H1 (cell line): ENCODE data around the gene EXD3. TPM values are rescaled to one million over a fixed set of nuclear protein-coding genes. Genes with fewer than 3 reads are reported as not detected.

Source experiments
- CHD1 ChIP-seq: IDR thresholded peaks from 2 replicates; pipeline ENCODE4 v1.6.1; 2012; ENCODE audit warnings: low read depth, low read length, improper control_type of control experiment
- CHD7 ChIP-seq: fragments of 300-600 bp; sonication (generic); IDR thresholded peaks from 2 replicates; pipeline ENCODE4 v1.7.1; 2012; ENCODE audit warnings: low read length, moderate library complexity, mild to moderate bottlenecking, inconsistent platforms; ENCODE audit not compliant: insufficient replicate concordance
- RNF2 ChIP-seq: fragments of 200-900, 300-1000 bp; sonication (generic); IDR thresholded peaks from 2 replicates; pipeline ENCODE4 v1.7.1; 2016; ENCODE audit warnings: borderline replicate concordance, low read depth, mild to moderate bottlenecking, antibody characterized with exemption, low read length; ENCODE audit not compliant: poor library complexity, severe bottlenecking; ENCODE audit errors: missing control alignments
- SIX5 ChIP-seq: IDR thresholded peaks from 2 replicates; pipeline ENCODE4 v1.6.1; 2011; ENCODE audit warnings: mild to moderate bottlenecking, low read depth, low read length
- polyA plus RNA-seq, 7 experiments: library from polyadenylated mRNA; depleted of rRNA in 3 of 7; stranded (reverse) in 5 of 7; unstranded in 2 of 7; fragments of >200 nt in 5 of 7; fragments of 200-250 nt in 2 of 7; gene quantifications; 1 replicate in 5 of 7; 2 replicates in 1 of 7; 4 replicates in 1 of 7; pipeline versions ENCODE4 v1.2.1 to v1.2.3, GENCODE V29; 2011 to 2013; ENCODE audit warnings: missing spikeins in 2 of 7, mixed read lengths in 2 of 7
- total RNA-seq: library from RNA; stranded (reverse); fragmentation: NEBNext Ultra II Directional; extraction: Animal tissue kit (Norgen Biotek cat#: 25700); gene quantifications from 2 replicates; pipeline ENCODE4 v1.2.1, GENCODE V29; 2021
- TF ChIP-seq, protein P1 (sequence below): IDR thresholded peaks from 2 replicates; pipeline ENCODE4 v1.6.1; 2011; ENCODE audit warnings: low read depth, mild to moderate bottlenecking, low read length; ENCODE audit not compliant: insufficient read depth

EXD3 gene
- total and polyA plus RNA-seq, 2 of the 8 experiments (the other 6 are each of a cell fraction or from before 2014, with no cell fraction given): 7.2 to 9.4 TPM

DNA sequence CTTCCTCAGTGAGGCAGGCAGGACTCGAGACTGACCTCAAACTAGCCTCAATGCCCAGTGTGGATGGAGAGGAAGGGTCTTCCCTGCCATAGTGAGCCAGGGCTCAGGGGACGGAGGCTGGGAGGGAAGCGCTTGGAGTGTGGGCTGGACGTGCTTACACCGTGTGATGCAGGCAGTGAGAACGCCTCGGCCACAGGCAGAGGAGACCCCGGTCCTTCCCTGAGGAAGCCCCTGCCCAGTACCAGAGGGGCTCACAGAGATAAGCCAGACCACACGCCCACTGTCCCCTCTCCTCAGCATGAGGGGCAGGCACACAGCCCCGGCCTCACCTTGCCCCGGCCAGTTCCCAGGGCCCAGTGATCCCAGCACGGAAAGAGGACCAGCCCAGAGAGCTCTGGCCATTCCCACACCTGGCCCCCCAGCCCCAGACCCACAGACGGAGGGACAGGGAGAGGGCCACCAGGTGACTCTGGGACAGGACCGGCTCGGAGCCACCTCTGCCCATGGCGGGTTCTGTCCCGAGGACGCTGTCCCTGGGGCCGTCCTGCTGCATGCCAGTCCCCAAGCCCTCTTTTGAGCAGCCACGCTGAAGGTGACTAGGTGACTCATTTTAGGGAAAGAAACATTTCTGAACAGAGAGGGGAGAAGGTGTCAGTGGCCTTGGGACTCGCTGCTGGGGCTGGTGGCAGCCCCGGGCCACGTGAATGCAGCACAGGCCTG, 42.2 kb upstream of the EXD3 start (continued):
- TF ChIP-seq CHD7 (no peak), RNF2 (no peak), CHD1 (no peak), SIX5 (no peak)
- TF ChIP-seq, protein P1, sequence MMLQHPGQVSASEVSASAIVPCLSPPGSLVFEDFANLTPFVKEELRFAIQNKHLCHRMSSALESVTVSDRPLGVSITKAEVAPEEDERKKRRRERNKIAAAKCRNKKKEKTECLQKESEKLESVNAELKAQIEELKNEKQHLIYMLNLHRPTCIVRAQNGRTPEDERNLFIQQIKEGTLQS: no peak
